GM18519 (cell line): Measurements from ENCODE around the gene MUSTN1.

ENCODE experiments used
- ATAC-seq: cut with Tn5 transposase; IDR thresholded peaks from one replicate; pipeline ENCODE4 v1.9.1; 2021; ENCODE audit warnings: mild to moderate bottlenecking, moderate library complexity; ENCODE audit not compliant: unreplicated experiment, low FRiP score

Gene MUSTN1

DNA sequence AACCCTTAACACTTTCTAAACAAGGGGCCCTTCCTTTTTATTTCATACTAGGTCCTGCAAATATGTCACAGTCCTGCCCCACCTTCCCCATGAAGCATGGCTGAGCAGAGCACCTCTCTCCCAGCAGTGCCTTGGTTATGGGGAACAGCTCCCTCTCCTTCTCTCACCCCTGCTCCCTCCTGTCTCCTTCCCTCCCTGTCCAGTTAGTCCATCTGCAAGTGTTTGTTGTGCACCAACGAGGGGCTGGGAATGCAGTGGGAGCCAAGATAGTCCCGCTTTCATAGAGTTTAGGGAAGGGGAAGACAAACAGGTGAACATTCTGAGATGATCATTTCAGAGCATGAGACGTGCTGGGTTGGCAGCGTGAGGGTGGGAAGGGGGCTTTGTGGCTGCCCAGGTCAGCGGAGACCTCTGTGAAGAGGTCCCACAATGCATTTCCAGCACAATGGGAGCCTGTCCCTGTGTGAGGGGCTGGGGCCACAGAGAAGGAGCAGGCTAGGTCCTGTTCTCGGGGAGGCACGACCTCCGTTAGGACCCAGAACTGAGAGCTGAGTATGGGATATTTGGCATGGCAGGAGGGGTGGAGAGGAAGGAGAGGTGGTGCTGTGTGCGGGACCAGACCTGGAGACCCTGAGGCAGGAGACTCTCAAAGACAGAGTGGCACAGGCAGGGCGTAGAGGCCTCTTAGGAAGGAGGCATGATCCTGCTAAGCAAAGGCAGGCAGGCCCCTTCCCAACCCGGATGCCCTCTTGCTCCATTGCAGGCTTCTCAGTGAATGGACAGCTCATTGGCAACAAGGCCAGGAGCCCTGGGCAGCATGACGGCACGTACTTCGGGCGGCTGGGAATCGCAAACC lies 45.7 kb downstream of the MUSTN1 start:
- no peak for ATAC-seq

DNA sequence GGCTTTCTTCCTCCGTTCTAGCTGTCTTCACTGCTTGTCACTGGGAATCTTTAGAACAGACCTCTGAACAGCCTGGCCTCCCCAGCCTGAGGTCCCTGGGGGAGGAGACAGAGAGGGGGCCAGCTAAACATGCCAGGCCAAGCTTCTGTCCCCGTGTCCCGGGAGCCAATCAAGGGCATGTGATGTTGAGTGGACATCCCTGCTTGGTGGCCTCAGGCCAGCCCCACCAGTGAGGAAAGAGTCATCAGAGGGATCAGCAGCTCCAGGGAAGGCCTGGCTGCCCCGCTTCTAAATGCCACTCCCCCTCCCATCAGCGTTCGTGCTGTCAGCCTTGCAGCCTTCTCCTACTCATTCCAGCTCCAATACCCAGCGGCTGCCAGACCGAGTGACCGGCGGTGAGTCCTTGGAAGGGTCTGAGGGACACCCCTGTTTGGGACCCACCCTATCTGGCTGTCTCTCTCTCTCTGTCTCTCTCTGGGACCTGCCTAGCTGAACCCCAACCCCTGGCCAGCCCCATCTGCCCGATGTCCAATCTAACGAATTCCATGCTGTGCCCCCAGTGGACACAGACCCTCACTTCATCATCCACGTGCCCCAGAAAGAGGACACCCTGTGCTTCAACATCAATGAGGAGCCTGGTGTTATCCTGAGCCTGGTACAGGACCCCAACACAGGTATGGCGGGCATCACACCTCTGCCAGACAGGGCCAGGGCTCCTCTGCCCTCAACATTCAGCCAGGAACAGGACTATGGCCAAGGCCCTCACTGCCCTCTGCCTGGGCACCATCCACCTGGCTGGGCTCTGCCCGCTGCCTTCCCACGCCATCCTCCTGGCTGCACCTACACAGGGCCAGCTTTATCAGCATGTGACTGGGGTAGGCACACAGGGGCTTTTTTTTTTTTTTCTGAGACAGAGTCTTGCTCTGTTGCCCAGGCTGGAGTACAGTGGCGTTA lies 46.9 kb downstream of the MUSTN1 start:
- no peak for ATAC-seq

DNA sequence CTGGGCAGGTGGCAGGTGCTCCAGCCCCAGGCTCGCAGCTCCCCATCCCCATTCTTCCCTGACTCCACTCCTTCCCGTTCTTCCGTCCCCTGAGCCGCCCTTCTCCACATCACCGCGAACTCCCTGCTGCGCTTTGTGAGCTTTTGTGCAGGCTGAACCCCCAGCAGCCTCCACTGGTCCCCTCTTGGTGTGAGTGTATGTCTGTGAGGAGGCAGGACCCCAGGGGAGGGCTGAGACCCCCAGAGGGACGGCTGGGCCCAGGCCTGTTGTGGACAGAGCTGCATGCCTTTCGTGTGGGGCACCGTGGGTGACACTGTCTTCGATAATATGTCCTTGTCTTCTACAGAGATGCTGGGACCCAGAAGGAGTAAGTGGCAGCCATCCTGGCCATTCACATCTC lies 47.6 kb downstream of the MUSTN1 start:
- ATAC-seq: no peak

DNA sequence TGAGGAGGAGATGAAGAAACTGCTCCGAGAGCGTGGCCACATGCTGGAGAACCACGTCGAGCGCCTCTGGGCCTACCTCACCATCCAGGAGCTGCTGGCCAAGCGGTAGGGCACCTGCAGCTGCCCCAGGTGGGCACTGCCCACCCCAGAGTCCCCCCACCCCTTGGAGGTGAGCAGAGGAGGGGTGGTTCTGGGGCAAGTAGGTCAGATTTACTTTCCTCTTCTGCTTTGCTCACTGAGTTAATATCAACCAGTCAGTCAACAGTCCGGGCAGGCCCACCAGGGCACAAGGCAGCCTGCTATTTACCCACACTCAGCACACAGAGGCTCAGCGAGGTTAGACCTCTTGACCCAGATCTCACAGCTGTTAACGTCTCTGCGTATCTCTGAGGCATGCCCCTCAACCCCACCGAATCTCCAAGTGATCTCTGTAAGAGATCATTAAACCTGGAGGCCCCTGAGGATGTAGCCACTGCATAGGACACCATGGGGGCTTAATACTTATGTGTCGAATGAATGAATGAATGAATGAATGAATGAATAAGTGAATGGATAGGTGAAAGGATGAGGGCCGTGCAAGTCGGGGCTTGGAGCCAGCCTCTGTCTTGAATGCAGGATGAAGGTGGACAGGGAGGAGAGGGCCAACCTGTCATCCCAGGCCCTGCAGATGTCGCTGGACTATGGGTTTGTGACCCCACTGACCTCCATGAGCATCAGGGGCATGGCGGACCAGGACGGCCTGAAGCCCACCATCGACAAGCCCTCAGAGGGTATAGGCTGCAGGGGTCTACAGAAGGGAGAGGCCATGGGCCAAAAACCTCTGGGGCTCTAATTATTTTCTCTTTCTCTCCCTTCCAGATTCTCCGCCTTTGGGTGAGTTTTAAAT lies 48.2 kb downstream of the MUSTN1 start:
- ATAC-seq: no peak

DNA sequence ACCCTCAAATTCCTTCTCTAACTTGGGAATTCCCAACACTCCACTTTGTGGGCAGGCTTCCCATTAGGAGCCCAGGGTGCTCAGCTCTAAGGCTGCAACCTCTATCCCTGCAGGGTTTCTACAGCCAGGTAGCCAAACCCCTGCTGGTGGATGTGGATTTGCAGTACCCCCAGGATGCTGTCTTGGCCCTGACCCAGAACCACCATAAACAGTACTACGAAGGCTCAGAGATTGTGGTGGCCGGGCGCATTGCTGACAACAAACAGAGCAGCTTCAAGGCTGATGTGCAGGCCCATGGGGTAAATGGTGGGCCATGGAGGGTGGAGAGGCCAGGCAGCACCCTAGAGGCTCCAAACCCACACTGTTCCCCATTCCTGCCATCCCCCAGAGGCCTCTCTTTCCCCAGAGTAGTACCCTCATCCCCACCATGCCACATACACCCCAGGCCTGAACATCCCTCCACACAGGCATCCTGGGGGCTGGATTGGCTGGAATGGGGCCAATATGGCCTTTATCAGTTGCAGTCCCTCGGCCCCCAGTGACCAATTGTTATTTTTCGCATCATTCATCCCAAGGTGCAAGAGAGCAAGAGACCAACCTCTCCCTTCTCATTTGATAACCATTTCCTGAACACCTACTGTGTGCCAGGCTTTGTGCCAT lies 49.8 kb downstream of the MUSTN1 start:
- no peak for ATAC-seq

DNA sequence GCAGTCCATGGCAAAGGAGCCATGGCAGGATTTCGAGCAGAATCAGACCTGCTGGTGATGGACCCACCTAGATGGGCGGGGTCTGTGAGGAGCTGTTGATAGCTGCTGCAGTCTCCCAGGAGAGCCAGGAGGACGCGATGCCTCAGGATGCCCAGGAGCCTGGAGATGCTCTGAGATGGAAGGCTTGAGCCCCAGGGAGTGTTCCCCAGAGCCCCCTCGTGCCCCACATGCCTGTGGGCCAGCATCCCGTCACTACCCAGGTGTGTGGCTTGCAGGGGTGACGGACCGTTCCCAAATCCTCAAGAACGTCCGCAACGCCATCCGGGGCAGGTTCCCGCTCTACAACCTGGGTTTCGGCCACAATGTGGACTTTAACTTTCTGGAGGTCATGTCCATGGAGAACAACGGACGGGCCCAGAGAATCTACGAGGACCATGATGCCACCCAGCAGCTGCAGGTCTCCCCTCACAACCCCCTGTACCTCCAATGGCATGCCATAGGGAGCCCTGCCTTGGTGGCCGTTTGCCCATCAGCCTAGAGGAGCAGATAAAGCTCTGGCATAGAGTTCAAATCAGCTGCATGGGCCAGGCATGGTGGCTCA lies 50.7 kb downstream of the MUSTN1 start:
- no peak for ATAC-seq

DNA sequence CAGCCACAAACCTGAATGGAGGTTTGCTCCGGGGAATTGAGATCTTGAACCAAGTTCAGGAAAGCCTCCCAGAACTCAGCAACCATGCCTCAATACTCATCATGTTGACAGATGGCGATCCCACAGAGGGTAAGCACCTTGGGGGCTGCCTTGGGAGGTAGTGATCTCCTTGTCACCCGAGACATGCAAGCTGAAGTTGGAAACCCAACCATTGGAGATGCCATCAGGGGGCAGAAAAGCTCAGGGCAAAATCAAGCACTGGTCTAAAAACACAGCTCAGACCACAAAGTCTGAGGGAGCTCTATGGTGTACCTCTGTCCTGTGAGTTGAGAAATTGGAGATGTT lies 51.6 kb downstream of the MUSTN1 start:
- ATAC-seq: no peak
